RWPE2 (cell line): ENCODE measurements around the gene POU6F1.

Source experiments
- ATAC-seq: fragments of 200-7000 bp; cut with Tn5 transposase; 3 replicates; pipeline ENCODE4 v1.9.1; 2021; ENCODE audit warnings: low read depth
- DNase-seq: peaks from one replicate; pipeline ENCODE4 v3.0.0-alpha.2; 2020; ENCODE audit warnings: low spot score
- H3K27ac ChIP-seq: fragments of 450-650 bp; 2 replicates; pipeline ENCODE4 v1.5.1; 2017; ENCODE audit warnings: mild to moderate bottlenecking; ENCODE audit not compliant: poor library complexity, severe bottlenecking
- H3K27me3 ChIP-seq: fragments of 250-450 bp; sonication (Bioruptor Pico); 2 replicates; pipeline ENCODE4 v1.5.1; 2021; ENCODE audit warnings: mild to moderate bottlenecking, moderate library complexity; ENCODE audit not compliant: insufficient read depth, poor library complexity, severe bottlenecking
- H3K36me3 ChIP-seq: fragments of 250-450 bp; sonication (Bioruptor Pico); 2 replicates; pipeline ENCODE4 v1.5.1; 2020; ENCODE audit warnings: low read depth, mild to moderate bottlenecking, moderate library complexity
- H3K4me1 ChIP-seq: fragments of 250-450 bp; sonication (Bioruptor Pico); 2 replicates; pipeline ENCODE4 v1.5.1; 2021; ENCODE audit warnings: mild to moderate bottlenecking, moderate library complexity; ENCODE audit not compliant: insufficient read depth, poor library complexity, severe bottlenecking
- H3K4me3 ChIP-seq: fragments of 250-450 bp; sonication (Bioruptor Pico); 2 replicates; pipeline ENCODE4 v1.5.1; 2021; ENCODE audit warnings: mild to moderate bottlenecking, moderate library complexity; ENCODE audit not compliant: severe bottlenecking
- H3K9me3 ChIP-seq: fragments of 250-450 bp; sonication (Bioruptor Pico); 2 replicates; pipeline ENCODE4 v1.5.1; 2021; ENCODE audit warnings: mild to moderate bottlenecking, moderate library complexity; ENCODE audit not compliant: severe bottlenecking
- CTCF ChIP-seq: fragments of 450-650 bp; IDR thresholded peaks from one replicate; pipeline ENCODE4 v1.5.1; 2017; ENCODE audit warnings: mild to moderate bottlenecking, moderate library complexity; ENCODE audit not compliant: poor library complexity, severe bottlenecking

Gene POU6F1

GRCh38 chr12:51196547-51196946, 21.3 kb downstream of the POU6F1 start:
- no peak for TF ChIP-seq CTCF
- H3K27me3 ChIP-seq: no peaks in the 10 kb centered on the region
- H3K27ac ChIP-seq: no peak overlapping the region
- no peak for DNase-seq
- no peaks in the 10 kb centered on the region for H3K4me1 ChIP-seq
- ATAC-seq: no peak
- no peak overlapping the region for H3K4me3 ChIP-seq
- H3K36me3 ChIP-seq: no peaks in the 10 kb centered on the region
- H3K9me3 ChIP-seq: no peaks in the 10 kb centered on the region

GRCh38 chr12:51195841-51196240, 22.0 kb downstream of the POU6F1 start:
- no peak for TF ChIP-seq CTCF
- no peak overlapping the region for H3K27ac ChIP-seq
- no peaks in the 10 kb centered on the region for H3K4me1 ChIP-seq
- no peaks in the 10 kb centered on the region for H3K27me3 ChIP-seq
- ATAC-seq (no peak), DNase-seq (no peak)
- no peak overlapping the region for H3K4me3 ChIP-seq
- H3K9me3 ChIP-seq: no peaks in the 10 kb centered on the region
- H3K36me3 ChIP-seq: no peaks in the 10 kb centered on the region

GRCh38 chr12:51192284-51192671, 25.6 kb downstream of the POU6F1 start:
- no peaks in the 10 kb centered on the region for H3K9me3 ChIP-seq
- no peaks in the 10 kb centered on the region for H3K27me3 ChIP-seq
- no peak overlapping the region for H3K27ac ChIP-seq
- DNase-seq (no peak), ATAC-seq (peak; percentile 41; the same call in 1 of the 3 replicates)
- TF ChIP-seq CTCF: no peak
- H3K36me3 ChIP-seq: no peaks in the 10 kb centered on the region
- no peak overlapping the region for H3K4me3 ChIP-seq
- no peaks in the 10 kb centered on the region for H3K4me1 ChIP-seq

GRCh38 chr12:51191516-51192283, 26.2 kb downstream of the POU6F1 start:
- Histone ChIP-seq H3K4me3 (no peak overlapping the region), H3K27me3 (no peaks in the 10 kb centered on the region), H3K36me3 (no peaks in the 10 kb centered on the region), H3K9me3 (no peaks in the 10 kb centered on the region), H3K4me1 (no peaks in the 10 kb centered on the region), H3K27ac (no peak overlapping the region)
- DNase-seq: no peak
- ATAC-seq: no peak
- TF ChIP-seq CTCF: no peak

DNA sequence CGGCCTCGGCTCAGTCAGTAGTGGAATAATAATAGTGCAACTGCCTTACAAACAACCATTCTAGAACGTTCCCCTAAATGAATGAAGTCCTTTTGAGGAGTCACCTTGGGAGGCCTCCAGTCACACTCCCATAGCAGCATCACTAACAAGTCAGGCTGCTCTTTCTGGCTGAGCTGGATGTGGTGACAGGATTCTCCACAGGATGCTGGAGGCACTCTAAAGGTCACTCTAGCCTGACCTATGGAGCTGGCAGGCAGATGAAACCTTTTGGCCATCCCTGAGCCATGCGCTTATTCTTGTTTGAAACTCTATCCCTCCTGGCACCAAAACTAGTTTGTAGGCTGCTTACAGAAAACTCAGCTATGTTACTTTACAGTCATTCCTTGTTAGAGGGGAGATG, 27.0 kb downstream of the POU6F1 start:
- H3K4me3 ChIP-seq: no peak overlapping the region
- no peak overlapping the region for H3K27ac ChIP-seq
- TF ChIP-seq CTCF: no peak
- no peaks in the 10 kb centered on the region for H3K9me3 ChIP-seq
- H3K4me1 ChIP-seq: no peaks in the 10 kb centered on the region
- ATAC-seq (no peak), DNase-seq (no peak)
- H3K36me3 ChIP-seq: no peaks in the 10 kb centered on the region
- H3K27me3 ChIP-seq: no peaks in the 10 kb centered on the region
